ENCODE data around the gene SRGAP2B.
"Not testable (repeated sequence)": the region's sequence is repeated elsewhere in the genome, so short reads cannot be mapped to it uniquely, and the experiment has no call there.

The SRGAP2B gene

GRCh38 chr1:145066486-145066885 is 28.6 kb downstream of the SRGAP2B start:
- H3K27ac Mint-ChIP-seq; H3K27me3 Mint-ChIP-seq (ENCODE audit: low read depth); H3K9me3 Mint-ChIP-seq; H3K4me3 Mint-ChIP-seq; H3K4me1 Mint-ChIP-seq; H3K36me3 Mint-ChIP-seq (ENCODE audit: low read depth): not testable (repeated sequence)

- not testable (repeated sequence) for H3K36me3 Mint-ChIP-seq (ENCODE audit: low read depth); H3K4me3 Mint-ChIP-seq; H3K27me3 Mint-ChIP-seq (ENCODE audit: low read depth); H3K4me1 Mint-ChIP-seq; H3K9me3 Mint-ChIP-seq; H3K27ac Mint-ChIP-seq
Measured at GRCh38 chr1:145065194-145065826, 29.8 kb downstream of the SRGAP2B start.

- H3K27me3 Mint-ChIP-seq (ENCODE audit: low read depth); H3K4me1 Mint-ChIP-seq: not testable (repeated sequence)
- peak overlapping the region in 1 of 3 experiments; percentile 59 for H3K27ac Mint-ChIP-seq
Measured at GRCh38 chr1:145063941-145064648, 31.0 kb downstream of the SRGAP2B start.

GRCh38 chr1:145063285-145063684 is 31.8 kb downstream of the SRGAP2B start:
- H3K4me1 Mint-ChIP-seq; H3K27me3 Mint-ChIP-seq (ENCODE audit: low read depth); H3K4me3 Mint-ChIP-seq; H3K27ac Mint-ChIP-seq; H3K9me3 Mint-ChIP-seq; H3K36me3 Mint-ChIP-seq (ENCODE audit: low read depth): not testable (repeated sequence)

More at GRCh38 chr1:145063941-145064648, 31.0 kb downstream of the SRGAP2B start:
- not testable (repeated sequence) for H3K36me3 Mint-ChIP-seq (ENCODE audit: low read depth); H3K9me3 Mint-ChIP-seq; H3K4me3 Mint-ChIP-seq

- H3K9me3 Mint-ChIP-seq; H3K4me1 Mint-ChIP-seq; H3K27ac Mint-ChIP-seq; H3K27me3 Mint-ChIP-seq (ENCODE audit: low read depth); H3K36me3 Mint-ChIP-seq (ENCODE audit: low read depth); H3K4me3 Mint-ChIP-seq: not testable (repeated sequence)
Measured at GRCh38 chr1:145058184-145058583, 36.9 kb downstream of the SRGAP2B start.

GRCh38 chr1:145055217-145055760 is 39.8 kb downstream of the SRGAP2B start:
- H3K36me3 Mint-ChIP-seq (ENCODE audit: low read depth); H3K9me3 Mint-ChIP-seq; H3K27me3 Mint-ChIP-seq (ENCODE audit: low read depth); H3K4me1 Mint-ChIP-seq; H3K4me3 Mint-ChIP-seq; H3K27ac Mint-ChIP-seq: not testable (repeated sequence)

GRCh38 chr1:145053428-145053827 is 41.7 kb downstream of the SRGAP2B start:
- not testable (repeated sequence) for H3K27ac Mint-ChIP-seq; H3K9me3 Mint-ChIP-seq; H3K27me3 Mint-ChIP-seq (ENCODE audit: low read depth); H3K4me3 Mint-ChIP-seq; H3K4me1 Mint-ChIP-seq; H3K36me3 Mint-ChIP-seq (ENCODE audit: low read depth)

- not testable (repeated sequence) for H3K9me3 Mint-ChIP-seq
Measured at GRCh38 chr1:145052019-145052776, 42.9 kb downstream of the SRGAP2B start.

GRCh38 chr1:145048181-145048856 is 46.8 kb downstream of the SRGAP2B start:
- H3K4me3 Mint-ChIP-seq; H3K36me3 Mint-ChIP-seq (ENCODE audit: low read depth); H3K9me3 Mint-ChIP-seq; H3K27me3 Mint-ChIP-seq (ENCODE audit: low read depth); H3K4me1 Mint-ChIP-seq; H3K27ac Mint-ChIP-seq: not testable (repeated sequence)

More at GRCh38 chr1:145052019-145052776, 42.9 kb downstream of the SRGAP2B start:
- not testable (repeated sequence) for H3K4me1 Mint-ChIP-seq; H3K27me3 Mint-ChIP-seq (ENCODE audit: low read depth); H3K36me3 Mint-ChIP-seq (ENCODE audit: low read depth); H3K27ac Mint-ChIP-seq; H3K4me3 Mint-ChIP-seq

GRCh38 chr1:145047553-145047952 is 47.6 kb downstream of the SRGAP2B start:
- not testable (repeated sequence) for H3K36me3 Mint-ChIP-seq (ENCODE audit: low read depth); H3K4me1 Mint-ChIP-seq; H3K27me3 Mint-ChIP-seq (ENCODE audit: low read depth); H3K4me3 Mint-ChIP-seq; H3K9me3 Mint-ChIP-seq; H3K27ac Mint-ChIP-seq

- not testable (repeated sequence) for H3K4me3 Mint-ChIP-seq; H3K4me1 Mint-ChIP-seq; H3K27ac Mint-ChIP-seq; H3K9me3 Mint-ChIP-seq; H3K36me3 Mint-ChIP-seq (ENCODE audit: low read depth); H3K27me3 Mint-ChIP-seq (ENCODE audit: low read depth)
Measured at GRCh38 chr1:145045571-145046273, 49.4 kb downstream of the SRGAP2B start.

- not testable (repeated sequence) for H3K9me3 Mint-ChIP-seq; H3K27ac Mint-ChIP-seq; H3K4me1 Mint-ChIP-seq; H3K4me3 Mint-ChIP-seq; H3K27me3 Mint-ChIP-seq (ENCODE audit: low read depth); H3K36me3 Mint-ChIP-seq (ENCODE audit: low read depth)
Measured at GRCh38 chr1:145041519-145041918, 53.6 kb downstream of the SRGAP2B start.

- H3K36me3 Mint-ChIP-seq (ENCODE audit: low read depth); H3K4me3 Mint-ChIP-seq; H3K27me3 Mint-ChIP-seq (ENCODE audit: low read depth); H3K4me1 Mint-ChIP-seq; H3K9me3 Mint-ChIP-seq; H3K27ac Mint-ChIP-seq: not testable (repeated sequence)
Measured at GRCh38 chr1:145036019-145036418, 59.1 kb downstream of the SRGAP2B start.

- H3K4me3 Mint-ChIP-seq; H3K27me3 Mint-ChIP-seq (ENCODE audit: low read depth); H3K9me3 Mint-ChIP-seq; H3K27ac Mint-ChIP-seq; H3K4me1 Mint-ChIP-seq; H3K36me3 Mint-ChIP-seq (ENCODE audit: low read depth): not testable (repeated sequence)
Measured at GRCh38 chr1:145033523-145033922, 61.6 kb downstream of the SRGAP2B start.
